Neural cell (in vitro differentiated cells): ENCODE results near the gene KRT78.

Source experiments
- CTCF ChIP-seq: fragments of 450-650 bp; IDR thresholded peaks from 2 replicates; pipeline ENCODE4 v1.5.1; 2014; ENCODE audit warnings: antibody characterized with exemption, mild to moderate bottlenecking, moderate library complexity; ENCODE audit not compliant: poor library complexity, severe bottlenecking
- EP300 ChIP-seq: fragments of 450-650 bp; conservative IDR thresholded peaks from 2 replicates; pipeline ENCODE4 v1.6.1; 2014; ENCODE audit warnings: antibody characterized with exemption, mild to moderate bottlenecking, moderate library complexity; ENCODE audit not compliant: poor library complexity, severe bottlenecking
- EZH2 ChIP-seq: fragments of 200-600, 300-800 bp; shearing (Covaris generic), sonication (generic); IDR thresholded peaks from 2 replicates; pipeline ENCODE4 v1.6.1; 2014; ENCODE audit warnings: antibody characterized with exemption, low read length, borderline replicate concordance, mild to moderate bottlenecking; ENCODE audit not compliant: insufficient read depth, poor library complexity, severe bottlenecking
- MXI1 ChIP-seq: fragments of 450-650 bp; conservative IDR thresholded peaks from 2 replicates; pipeline ENCODE4 v1.6.1; 2014; ENCODE audit warnings: antibody characterized with exemption, mild to moderate bottlenecking; ENCODE audit not compliant: poor library complexity, severe bottlenecking
- POLR2AphosphoS5 ChIP-seq: IDR thresholded peaks from 2 replicates; pipeline ENCODE4 v1.6.1; 2012
- REST ChIP-seq: IDR thresholded peaks from 2 replicates; pipeline ENCODE4 v1.6.1; 2012; ENCODE audit warnings: borderline replicate concordance

GRCh38 chr12:52813885-52814709 lies 34.7 kb downstream of the KRT78 start, which contains the start of gene KRT4:
- TF ChIP-seq CTCF, result no peak
- TF ChIP-seq EZH2, result no peak
- no peak for TF ChIP-seq EP300
- no peak for TF ChIP-seq POLR2AphosphoS5
- TF ChIP-seq REST, result no peak
- TF ChIP-seq MXI1, result no peak
